Neural progenitor cell (in vitro differentiated cells): ENCODE measurements around the gene CCR6.

Source experiments
- EZH2 ChIP-seq: fragments of 200-600 bp; sonication (generic); IDR thresholded peaks from 2 replicates; pipeline ENCODE4 v1.6.1; 2017; ENCODE audit warnings: antibody characterized with exemption, mild to moderate bottlenecking, moderate library complexity
- TF ChIP-seq, protein P1 (sequence below): fragments of 200-600 bp; sonication (generic); IDR thresholded peaks from 2 replicates; pipeline ENCODE4 v1.5.1; 2017; ENCODE audit warnings: antibody characterized with exemption, mild to moderate bottlenecking

DNA sequence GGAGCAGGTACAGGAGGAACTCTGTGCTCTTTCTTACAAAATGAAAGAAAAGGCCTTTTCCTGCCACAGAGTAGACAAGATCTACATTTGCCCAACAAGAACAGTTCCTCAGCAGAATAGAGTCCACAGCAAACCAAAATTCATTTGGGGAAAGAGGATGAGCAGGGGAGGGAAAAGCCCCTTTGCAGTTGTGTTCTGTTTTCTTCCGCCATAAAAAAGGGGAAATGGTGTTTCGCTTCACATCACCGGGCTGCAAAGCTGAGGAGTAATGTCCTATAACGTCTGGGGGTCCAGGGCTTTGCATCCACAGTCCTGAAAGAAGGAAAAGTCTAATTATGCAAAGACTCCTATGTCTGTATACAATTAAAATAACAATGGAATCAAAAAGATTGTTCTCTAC is 35.0 kb downstream of the CCR6 start, which contains the start of gene GPR31:
- TF ChIP-seq, protein P1, sequence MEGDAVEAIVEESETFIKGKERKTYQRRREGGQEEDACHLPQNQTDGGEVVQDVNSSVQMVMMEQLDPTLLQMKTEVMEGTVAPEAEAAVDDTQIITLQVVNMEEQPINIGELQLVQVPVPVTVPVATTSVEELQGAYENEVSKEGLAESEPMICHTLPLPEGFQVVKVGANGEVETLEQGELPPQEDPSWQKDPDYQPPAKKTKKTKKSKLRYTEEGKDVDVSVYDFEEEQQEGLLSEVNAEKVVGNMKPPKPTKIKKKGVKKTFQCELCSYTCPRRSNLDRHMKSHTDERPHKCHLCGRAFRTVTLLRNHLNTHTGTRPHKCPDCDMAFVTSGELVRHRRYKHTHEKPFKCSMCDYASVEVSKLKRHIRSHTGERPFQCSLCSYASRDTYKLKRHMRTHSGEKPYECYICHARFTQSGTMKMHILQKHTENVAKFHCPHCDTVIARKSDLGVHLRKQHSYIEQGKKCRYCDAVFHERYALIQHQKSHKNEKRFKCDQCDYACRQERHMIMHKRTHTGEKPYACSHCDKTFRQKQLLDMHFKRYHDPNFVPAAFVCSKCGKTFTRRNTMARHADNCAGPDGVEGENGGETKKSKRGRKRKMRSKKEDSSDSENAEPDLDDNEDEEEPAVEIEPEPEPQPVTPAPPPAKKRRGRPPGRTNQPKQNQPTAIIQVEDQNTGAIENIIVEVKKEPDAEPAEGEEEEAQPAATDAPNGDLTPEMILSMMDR = no peak
- no peak for TF ChIP-seq EZH2
